Measurements from ENCODE around the gene H2BK1.

DNA sequence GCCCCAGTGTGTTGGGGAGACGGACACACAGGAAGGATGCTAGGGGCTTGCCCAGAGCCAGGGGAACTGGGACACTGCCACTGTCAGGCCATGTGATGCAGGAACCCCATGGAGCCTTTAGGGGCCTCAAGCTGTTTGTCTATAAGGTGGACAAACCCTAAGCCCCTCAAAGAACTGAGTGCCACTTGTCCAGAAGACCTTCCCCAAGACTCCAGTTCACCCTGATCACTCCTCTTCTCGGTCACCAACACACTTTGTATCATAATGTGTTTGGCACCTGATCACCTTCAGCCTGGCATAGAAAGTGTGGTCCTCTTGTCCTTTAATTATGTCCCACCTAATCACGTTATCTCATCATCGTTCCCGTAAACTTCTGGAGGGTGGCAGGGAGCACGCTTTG lies 700 bp downstream of the H2BK1 start:
- no peak for TF ChIP-seq SMARCE1 (IDR thresholded peaks at IDR 0.05; ENCODE audit: borderline replicate concordance)
- no peak for TF ChIP-seq ARNT2 (CRISPR knock-in tag; IDR thresholded peaks at IDR 0.05; ENCODE audit: low read depth)
- no peak for TF ChIP-seq RFX3 (CRISPR knock-in tag; IDR thresholded peaks at IDR 0.05)
- no peak for TF ChIP-seq ZNF24 (IDR thresholded peaks at IDR 0.05)
- no peak for TF ChIP-seq POLR2AphosphoS5 (IDR thresholded peaks at IDR 0.05; ENCODE audit: low read depth, low read length)
- TF ChIP-seq ZNF776 (CRISPR knock-in tag; IDR thresholded peaks at IDR 0.05), result no peak
- TF ChIP-seq ARNTL (CRISPR knock-in tag; IDR thresholded peaks at IDR 0.05), result no peak
- no peak for TF ChIP-seq ZBTB26 (CRISPR knock-in tag; IDR thresholded peaks at IDR 0.05; ENCODE audit: borderline replicate concordance)
- TF ChIP-seq, protein P1, sequence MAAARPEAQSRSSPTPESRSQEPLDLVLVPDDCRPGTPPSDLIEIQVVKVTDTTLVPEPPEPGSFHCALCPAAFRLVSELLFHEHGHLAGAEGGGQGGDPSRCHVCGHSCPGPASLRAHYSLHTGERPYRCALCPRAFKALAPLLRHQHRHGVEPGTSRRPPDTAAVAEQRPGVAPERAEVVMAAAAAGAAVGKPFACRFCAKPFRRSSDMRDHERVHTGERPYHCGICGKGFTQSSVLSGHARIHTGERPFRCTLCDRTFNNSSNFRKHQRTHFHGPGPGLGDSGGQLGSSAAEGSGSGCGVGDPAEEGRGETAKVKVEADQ (CRISPR knock-in tag; IDR thresholded peaks at IDR 0.05; ENCODE audit: borderline replicate concordance), result no peak
- no peak for TF ChIP-seq EZH2 (conservative IDR thresholded peaks at IDR 0.05; ENCODE audit: low read depth, low read length)
- no peak for TF ChIP-seq SRSF1 (optimal IDR thresholded peaks at IDR 0.05; ENCODE audit: low read depth, low read length)
- TF ChIP-seq MXI1 (IDR thresholded peaks at IDR 0.05; ENCODE audit: borderline replicate concordance, low read depth, low read length), result no peak
- TF ChIP-seq ZBTB33 (CRISPR knock-in tag; IDR thresholded peaks at IDR 0.05), result no peak
- no peak for TF ChIP-seq SYNCRIP (IDR thresholded peaks at IDR 0.05; ENCODE audit: insufficient read depth, low read depth, low read length)
